Psoas muscle (tissue), 8 donors: Measurements from ENCODE around the gene RABEPK. TPM values are rescaled to one million over a fixed set of nuclear protein-coding genes. Genes with fewer than 3 reads are reported as not detected.

Source experiments
- ATAC-seq, 4 donors: fragments of 200-7000 bp; cut with Tn5 transposase; one replicate each; pipeline ENCODE4 v1.9.1; 2020; ENCODE audit warnings: moderate library complexity in 3 of 4, mild to moderate bottlenecking in 2 of 4
- DNase-seq, 2 donors: peaks; one replicate each; pipeline ENCODE4 v3.0.0-alpha.2; 2020
- H3K27ac ChIP-seq: fragments of 200-600 bp; one replicate; pipeline ENCODE4 v1.8.0; 2022
- H3K27me3 ChIP-seq, 3 donors: fragments of 200-600 bp in 1 of 3; one replicate each; pipeline versions ENCODE4 v1.6.1 to v1.8.0; 2013 to 2022; ENCODE audit warnings: low read length in 2 of 3, mild to moderate bottlenecking in 2 of 3, moderate library complexity in 1 of 3; ENCODE audit not compliant: insufficient read depth in 3 of 3
- H3K36me3 ChIP-seq, 2 donors: fragments of 200-600 bp in 1 of 2; one replicate each; pipeline versions ENCODE4 v1.6.1 to v1.8.0; 2013 to 2022; ENCODE audit warnings: low read depth in 1 of 2, mild to moderate bottlenecking in 1 of 2, moderate library complexity in 1 of 2; ENCODE audit not compliant: insufficient read depth in 1 of 2
- H3K4me1 ChIP-seq: fragments of 200-600 bp; one replicate; pipeline ENCODE4 v1.8.0; 2022
- H3K4me3 ChIP-seq: fragments of 200-600 bp; one replicate; pipeline ENCODE4 v1.8.0; 2022; ENCODE audit warnings: mild to moderate bottlenecking
- H3K9me3 ChIP-seq: fragments of 200-600 bp; one replicate; pipeline ENCODE4 v1.8.0; 2022
- CTCF ChIP-seq: fragments of 200-600 bp; IDR thresholded peaks from one replicate; pipeline ENCODE4 v1.8.0; 2022; ENCODE audit warnings: antibody characterized with exemption
- WGBS, 3 donors: extraction: QIAGEN DNeasy Blood & Tissue Kit; methylation state at CpG; one replicate each; pipeline versions ENCODE4 v1.1.6 to v1.1.7; 2013; 5-methylcytosine and 5-hydroxymethylcytosine counted together
- intact Hi-C, 2 donors: fragments of 100-400 bp; cut with DNase I; formaldehyde crosslinking; loops; one replicate each; pipeline versions ENCODE4 v1.11.0 to v1.14.2; 2022
- polyA plus RNA-seq, 3 donors: library from polyadenylated mRNA; stranded (reverse); fragments of 200-250 nt; gene quantifications; one replicate each; pipeline ENCODE4 v1.2.3, GENCODE V29; 2013
- total RNA-seq, 4 donors: library from RNA; stranded (reverse); fragmentation: NEBNext Ultra II Directional in 2 of 4; extraction: Animal tissue kit (Norgen Biotek cat#: 25700) in 2 of 4; gene quantifications; one replicate each; pipeline versions ENCODE4 v1.2.1 to v1.2.4, GENCODE V29; 2021 to 2023
- donor health status: healthy with polysubstance abuse.
- donor health status: DM: no; HTN: no; CAD: no; lungs with moderate emphysema.
- donor health status: Bipolar disorder and iron deficiency.
- donor health status: healthy.
- donor health status: DM: yes; HTN: yes; CAD: no.
- donor health status: DM: no; HTN: no; CAD: no.
- donor health status: DM: no; HTN: no; CAD: no.
- donor health status: DM: yes; HTN: yes; CAD: no.

The RABEPK gene
- total and polyA plus RNA-seq, 7 donors = 8.8 to 34.5 (median 12.5) TPM

- H3K4me1 ChIP-seq = peaks cover 60% of the 10 kb centered on the region
- no peaks in the 10 kb centered on the region for H3K27me3 ChIP-seq
- intact Hi-C loops = no loop called here
- DNase-seq (no peak), ATAC-seq (no peak)
- no peak for TF ChIP-seq CTCF
- H3K4me3 ChIP-seq = peak overlapping the region; percentile 95
- peaks cover 4 to 61% of the 10 kb centered on the region in 2 donors for H3K36me3 ChIP-seq
- H3K27ac ChIP-seq = no peak overlapping the region
- WGBS, 3 donors = 83 to 84% (median 83%) methylated on average over 14 of the region's 14 CpGs
- no peaks in the 10 kb centered on the region for H3K9me3 ChIP-seq
Measured at GRCh38 chr9:125238915-125239446, 38.6 kb downstream of the RABEPK start.

- no peak for ATAC-seq
- no peak for TF ChIP-seq CTCF
- intact Hi-C loops = loop anchor here in 1 of 2 donors (5.0 kb wide), 2 partner anchors 38 to 303 kb away; partner anchors contain the start of gene RABEPK
- no peak for DNase-seq
- Histone ChIP-seq H3K27ac (peak overlapping the region; percentile 99), H3K4me1 (peaks cover 56% of the 10 kb centered on the region), H3K9me3 (no peaks in the 10 kb centered on the region), H3K4me3 (peak overlapping the region; percentile 95), H3K36me3 (peaks cover 3 to 54% of the 10 kb centered on the region in 2 donors), H3K27me3 (no peaks in the 10 kb centered on the region)
- 14 to 16% (median 15%) methylated on average over 8 of the region's 8 CpGs for WGBS, 3 donors
Measured at GRCh38 chr9:125239631-125240597, 39.6 kb downstream of the RABEPK start.

GRCh38 chr9:125240649-125240999 is 40.3 kb downstream of the RABEPK start:
- peak; percentile 35 to 57 (median 39) for ATAC-seq
- H3K36me3 ChIP-seq = peaks cover 2 to 46% of the 10 kb centered on the region in 2 donors
- H3K4me1 ChIP-seq = peaks cover 49% of the 10 kb centered on the region
- no peaks in the 10 kb centered on the region for H3K9me3 ChIP-seq
- H3K4me3 ChIP-seq = peak overlapping the region; percentile 95
- WGBS, 3 donors = 0 to 1% (median 1%) methylated on average over 28 to 33 of the region's 33 CpGs
- TF ChIP-seq CTCF = no peak
- intact Hi-C loops = loop anchor here in 1 of 2 donors (5.0 kb wide), 2 partner anchors 38 to 303 kb away; partner anchors contain the start of gene RABEPK
- peak overlapping the region; percentile 99 for H3K27ac ChIP-seq
- H3K27me3 ChIP-seq = no peaks in the 10 kb centered on the region
- peak; percentile 61 to 81 for DNase-seq

- H3K27ac ChIP-seq = peak within 1 kb of the TSS; percentile 99
- no peaks in the 10 kb centered on the region for H3K27me3 ChIP-seq
- intact Hi-C loops = loop anchor here in 1 of 2 donors (5.0 kb wide), 2 partner anchors 39 to 304 kb away; partner anchors contain the start of gene RABEPK
- H3K9me3 ChIP-seq = no peaks in the 10 kb centered on the region
- ATAC-seq = peak; percentile 95 to 97 (median 96)
- H3K36me3 ChIP-seq = peaks cover 2 to 40% of the 10 kb centered on the region in 2 donors
- H3K4me1 ChIP-seq = peaks cover 43% of the 10 kb centered on the region
- H3K4me3 ChIP-seq = peak within 1 kb of the TSS; percentile 95
- no peak for TF ChIP-seq CTCF
- 0 to 1% (median 1%) methylated on average over 54 to 59 of the region's 59 CpGs for WGBS, 3 donors
- peak; percentile 99 to 100 for DNase-seq
Measured at GRCh38 chr9:125241000-125241862, 40.9 kb downstream of the RABEPK start, which contains the start of gene HSPA5. TSS of gene HSPA5 (minus strand) at chr9:125241343. CDS start at chr9:125241126, 217 bp downstream.
